Measurements from ENCODE around the gene LMNTD2.
A peak's percentile ranks its signal among the peaks of the same experiment; 100 is the strongest.

The LMNTD2 gene

DNA sequence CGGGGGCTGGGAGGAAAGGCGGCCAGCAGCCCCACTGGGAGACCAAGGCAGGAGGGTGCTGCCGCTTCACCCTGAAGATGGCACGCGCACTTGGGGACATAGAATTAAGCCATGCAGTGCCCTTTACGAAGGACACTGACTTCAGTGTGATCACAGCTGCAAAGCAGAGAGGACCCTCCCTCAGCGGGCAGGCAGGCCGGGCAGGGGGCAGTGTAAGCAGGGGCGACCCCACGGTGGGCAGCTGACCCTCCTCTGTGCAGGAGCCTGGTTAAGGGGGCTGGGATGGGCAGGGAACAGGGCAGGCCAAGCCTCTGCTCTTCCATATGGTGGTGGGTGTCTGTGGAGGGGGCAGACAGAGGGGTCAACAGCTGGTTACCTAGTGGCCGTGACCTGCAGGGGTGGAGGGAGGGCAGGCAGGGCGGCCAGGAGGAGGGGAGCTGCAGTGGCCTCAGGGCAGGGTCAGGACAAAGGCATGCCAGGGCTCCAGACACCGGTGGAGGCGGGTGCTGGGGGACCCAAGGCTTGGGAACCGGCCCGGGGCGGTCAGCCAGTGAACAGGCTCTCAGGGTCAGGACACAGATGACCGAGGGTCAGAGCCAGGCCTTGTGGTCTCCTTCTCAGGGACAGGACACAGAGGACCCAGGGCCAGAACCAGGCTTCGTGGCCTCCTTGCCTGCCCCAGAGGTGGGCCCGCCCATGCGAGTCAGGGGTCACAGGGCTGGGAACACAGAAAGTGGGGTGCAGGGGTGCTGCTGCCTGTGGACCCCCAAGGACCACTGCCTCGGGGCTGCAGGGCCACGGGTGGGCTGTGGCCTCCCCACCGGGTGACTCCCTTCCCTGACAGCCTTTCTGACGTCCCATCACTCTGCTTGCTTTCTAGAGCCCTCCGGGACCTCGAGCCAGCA lies 7.2 kb downstream of the LMNTD2 start:
- DNase-seq (ENCODE audit: low spot score) = no peak

- DNase-seq (ENCODE audit: low spot score) = no peak
Measured at GRCh38 chr11:551596-551995, 8.9 kb downstream of the LMNTD2 start.

DNA sequence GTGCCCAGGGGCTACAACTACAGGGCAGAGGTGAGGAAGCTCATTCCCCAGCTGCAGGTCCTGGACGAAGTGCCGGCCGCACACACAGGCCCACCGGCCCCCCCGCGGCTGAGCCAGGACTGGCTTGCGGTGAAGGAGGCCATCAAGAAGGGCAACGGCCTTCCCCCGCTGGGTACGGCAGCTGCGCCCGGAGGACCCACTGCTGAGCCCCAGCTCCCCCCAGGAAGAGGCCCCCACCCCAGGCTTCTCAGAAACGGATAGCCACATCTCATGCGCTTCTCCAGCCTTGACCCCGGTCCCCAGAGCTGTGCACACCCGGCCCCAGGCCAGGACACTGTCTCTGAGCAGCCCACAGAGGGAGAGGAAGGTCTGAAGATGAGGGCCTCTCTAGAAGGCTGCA lies 9.4 kb downstream of the LMNTD2 start:
- no peak for DNase-seq (ENCODE audit: low spot score)

DNA sequence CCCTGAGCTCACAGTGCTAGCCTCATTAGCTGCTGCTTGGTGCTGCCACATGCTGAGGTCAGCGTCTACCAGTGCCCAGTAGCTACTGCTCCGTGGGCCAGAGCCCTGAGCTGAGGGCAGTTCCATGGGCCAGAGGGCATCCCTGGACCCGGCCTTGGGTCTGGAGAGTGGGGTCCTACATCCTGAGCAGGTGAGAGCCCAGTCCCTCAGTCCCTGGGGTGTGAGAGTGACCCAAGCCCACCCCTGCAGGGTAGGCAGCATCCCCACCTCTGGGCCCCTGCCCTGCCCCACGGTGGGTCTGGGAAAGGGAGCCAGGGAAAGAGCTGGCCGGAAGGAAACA lies 9.8 kb downstream of the LMNTD2 start:
- no peak for DNase-seq (ENCODE audit: low spot score)

- no peak for DNase-seq (ENCODE audit: low spot score)
Measured at GRCh38 chr11:550021-550745, 10.4 kb downstream of the LMNTD2 start.

DNA sequence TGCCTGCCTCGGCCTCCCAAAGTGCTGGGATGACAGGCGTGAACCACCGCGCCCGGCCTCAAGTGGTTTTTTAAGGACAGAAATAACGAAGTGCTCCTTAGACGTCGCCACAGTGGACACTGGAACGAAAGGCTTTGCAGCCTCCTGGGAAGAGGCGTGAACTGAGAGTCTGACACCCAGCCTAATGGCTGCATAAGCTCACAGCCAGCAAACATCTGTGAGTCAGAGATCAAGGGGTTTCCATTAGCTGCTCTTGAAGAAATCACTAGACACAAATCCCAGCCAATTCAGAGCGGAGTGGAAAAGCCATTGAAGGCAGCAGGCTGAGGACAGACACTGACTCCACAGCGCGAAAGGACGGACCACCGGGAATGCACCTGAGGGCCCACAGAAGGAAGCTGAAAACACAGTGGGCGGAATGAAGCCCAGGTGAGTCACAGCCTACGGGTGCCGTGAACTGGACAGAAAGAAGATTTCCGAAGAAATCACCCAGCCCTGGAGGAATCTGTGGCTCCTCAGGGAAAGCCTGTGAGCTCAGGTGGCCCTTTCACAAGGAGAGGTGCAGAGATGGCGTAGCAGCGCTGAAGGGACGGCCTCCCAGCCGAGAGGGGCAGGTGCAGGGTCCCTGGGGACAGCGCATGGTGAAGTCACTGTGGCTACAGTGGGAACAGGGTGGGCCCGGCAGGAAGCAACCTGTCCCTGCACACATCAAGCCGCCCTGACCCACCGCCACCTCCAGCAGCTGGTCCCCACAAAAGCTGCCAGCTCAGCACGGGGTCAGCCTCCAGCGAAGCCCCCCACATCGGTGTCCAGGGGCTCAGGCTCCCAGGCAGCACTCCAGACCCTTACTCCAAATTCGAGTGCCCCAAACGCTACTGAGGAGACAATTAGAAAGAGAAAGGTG lies 11.6 kb downstream of the LMNTD2 start:
- no peak for DNase-seq (ENCODE audit: low spot score)

- DNase-seq (ENCODE audit: low spot score) = no peak
Measured at GRCh38 chr11:545171-545570, 15.4 kb downstream of the LMNTD2 start.

GRCh38 chr11:544817-545166 lies 15.7 kb downstream of the LMNTD2 start:
- DNase-seq (ENCODE audit: low spot score) = no peak

DNA sequence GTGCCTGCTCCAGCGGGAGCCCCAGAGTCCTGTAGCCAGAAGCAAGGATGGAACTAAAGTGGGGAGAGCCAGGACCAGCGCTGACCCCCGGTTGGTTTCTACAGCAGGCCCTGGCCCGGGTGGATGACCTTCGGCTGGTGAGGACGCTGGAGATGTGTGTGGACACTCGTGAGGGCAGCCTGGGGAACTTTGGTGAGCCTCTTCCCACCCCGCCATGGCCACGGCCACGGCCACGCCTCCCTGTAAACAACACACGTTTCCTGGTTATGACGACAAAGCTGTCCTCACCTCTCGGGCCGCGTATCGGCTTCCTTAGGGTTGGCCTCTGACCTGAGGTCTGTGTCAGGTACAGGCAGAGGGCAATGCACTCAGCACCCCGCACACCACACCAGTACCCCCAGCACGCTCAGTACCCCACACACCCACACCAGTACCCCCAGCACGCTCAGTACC lies 19.1 kb downstream of the LMNTD2 start:
- DNase-seq (ENCODE audit: low spot score) = no peak

DNA sequence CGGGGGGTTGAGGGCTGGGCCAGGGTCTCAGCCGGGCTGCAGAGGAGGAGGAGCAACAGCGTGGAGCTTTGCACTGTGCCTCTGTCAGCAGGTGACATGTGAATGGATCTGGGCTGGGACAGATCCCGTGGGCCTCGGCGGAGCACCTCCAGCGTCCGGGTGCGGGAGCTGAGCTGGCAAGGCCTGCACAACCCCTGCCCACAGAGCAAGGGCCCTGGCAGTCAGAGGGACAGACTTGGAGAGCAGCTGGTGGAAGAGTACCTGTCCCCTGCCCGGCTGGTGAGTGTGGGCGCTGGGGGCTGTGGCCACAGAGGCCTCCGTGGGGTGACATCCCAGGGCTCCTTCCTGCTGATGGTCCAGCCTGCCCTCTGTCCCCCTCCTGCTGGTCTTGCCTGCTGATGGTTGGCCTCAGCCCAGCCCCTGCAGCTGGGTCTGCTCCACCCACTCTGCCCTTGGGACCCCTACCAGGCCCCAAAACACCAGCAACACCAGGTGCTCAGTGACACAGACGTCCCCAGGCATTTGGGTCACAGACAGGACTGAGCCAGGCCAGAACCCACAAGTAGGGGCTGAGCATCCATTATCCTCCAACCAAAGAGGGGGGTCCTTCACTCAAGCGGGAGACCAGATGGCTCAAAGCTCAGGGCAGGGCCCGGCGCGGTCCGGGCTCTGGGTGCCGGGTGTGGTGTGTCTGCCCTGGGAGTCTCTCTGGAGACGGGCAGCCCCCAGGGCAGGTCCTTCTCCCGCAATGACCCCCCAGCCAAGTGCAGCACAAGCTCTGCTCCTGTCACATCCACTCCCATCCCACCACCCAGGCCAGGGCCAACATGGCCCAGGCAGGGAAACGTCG lies 19.7 kb downstream of the LMNTD2 start:
- no peak for DNase-seq (ENCODE audit: low spot score)

DNA sequence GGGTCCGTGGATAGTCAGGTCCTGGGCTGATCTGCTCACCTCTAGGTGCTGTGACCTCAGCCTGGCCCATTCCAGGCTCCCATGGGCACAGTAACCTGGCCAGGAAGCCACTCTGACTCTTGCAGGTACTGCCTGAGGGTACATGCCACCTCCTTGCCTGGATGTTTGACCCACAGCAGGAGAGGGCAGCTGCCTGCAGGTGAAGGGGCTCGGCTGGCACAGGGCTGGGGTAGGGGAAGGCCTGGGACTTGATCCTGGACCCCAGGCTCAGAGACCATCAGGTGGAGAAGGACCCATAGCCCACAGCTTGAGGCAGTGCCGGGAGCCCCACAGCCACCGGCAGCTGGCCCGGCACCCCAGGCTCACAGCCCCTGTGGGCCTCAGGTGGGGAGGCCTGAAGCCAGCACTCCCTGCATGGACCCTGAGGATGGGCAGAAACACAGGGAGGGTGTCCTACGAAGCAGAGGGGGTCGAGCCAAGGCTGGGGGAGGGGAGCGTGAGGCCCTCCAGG lies 20.5 kb downstream of the LMNTD2 start:
- DNase-seq (ENCODE audit: low spot score) = no peak

- DNase-seq (ENCODE audit: low spot score) = no peak
Measured at GRCh38 chr11:538431-539051, 22.0 kb downstream of the LMNTD2 start.

GRCh38 chr11:537622-538430 lies 22.7 kb downstream of the LMNTD2 start:
- DNase-seq (ENCODE audit: low spot score) = no peak

- peak; percentile 89 for DNase-seq (ENCODE audit: low spot score)
Measured at GRCh38 chr11:536841-537621, 23.5 kb downstream of the LMNTD2 start, which contains the start of gene LRRC56. TSS of gene LRRC56 (plus strand) at chr11:537527. CDS start at chr11:540685, 3,158 bp downstream.

DNA sequence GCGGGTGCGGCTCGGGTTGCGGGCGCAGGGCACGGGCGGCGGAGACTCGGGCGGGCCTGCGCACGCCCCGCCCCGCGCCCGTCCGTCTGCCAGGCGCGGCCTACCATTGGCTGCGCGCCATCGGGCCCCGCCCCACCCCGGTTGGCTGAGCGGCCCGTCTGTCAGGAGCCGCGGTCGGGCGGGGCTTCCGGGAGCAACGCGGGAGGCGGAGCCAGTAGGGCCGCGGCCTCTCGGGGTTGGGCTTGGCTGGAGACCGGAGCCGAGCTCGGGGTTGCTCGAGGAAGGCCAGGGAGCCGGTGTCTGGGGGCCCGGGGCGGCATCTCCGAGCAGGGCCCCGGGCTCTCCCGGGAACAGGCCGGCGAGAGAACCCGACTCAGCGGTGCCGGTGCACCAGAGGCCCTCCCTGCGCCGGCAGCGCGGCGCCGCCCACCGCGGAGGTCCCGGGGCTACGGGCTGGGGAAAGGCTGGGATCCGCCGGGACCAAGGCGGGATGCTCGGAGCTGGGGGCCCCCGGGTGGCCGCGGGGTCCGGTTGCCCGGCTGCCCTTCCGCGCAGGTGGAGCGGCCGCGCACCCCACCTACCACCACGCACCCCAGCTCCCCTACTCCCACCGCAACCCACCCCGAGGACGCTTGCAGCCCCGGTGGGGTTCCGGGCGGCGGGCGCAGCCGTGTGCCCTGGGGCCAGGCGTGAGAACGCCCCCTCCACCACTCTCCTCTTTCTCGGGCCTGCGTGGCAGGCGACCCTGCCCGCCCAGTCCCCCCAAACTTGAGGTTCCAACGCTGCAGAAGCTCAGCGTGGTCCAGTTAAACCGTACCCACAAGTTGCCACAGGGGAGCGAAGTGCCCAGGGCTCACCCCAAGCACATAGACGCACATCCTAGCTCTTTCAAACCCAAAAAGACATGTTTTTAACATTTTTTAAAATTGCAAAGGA lies 24.8 kb downstream of the LMNTD2 start, which contains the start of gene HRAS:
Gene HRAS, minus strand, starts transcription at position 58 of the 936 bp plus-strand sequence.
- peak; percentile 95 for DNase-seq (ENCODE audit: low spot score)

- no peak for DNase-seq (ENCODE audit: low spot score)
Measured at GRCh38 chr11:535210-535518, 25.4 kb downstream of the LMNTD2 start.

GRCh38 chr11:534396-535209 lies 25.9 kb downstream of the LMNTD2 start:
- peak; percentile 33 for DNase-seq (ENCODE audit: low spot score)

Data from activated CD4-positive, alpha-beta T cell treated with anti-CD3 and anti-CD28 coated beads, Interleukin-2, Interleukin-4, amounts not matched to agents 100 ng/mL and 50 ng/mL, durations not matched to agents 16 hours and 8 hours (primary cell).